HAP-1 (cell line): ENCODE results near the gene NOCT.
"Not testable (repeated sequence)": the region's sequence is repeated elsewhere in the genome, so short reads cannot be mapped to it uniquely, and the experiment has no call there.

Experiments
- DNase-seq, 2 experiments: peaks; one replicate each; pipeline ENCODE4 v3.0.0-alpha.2; 2016 to 2020; ENCODE audit warnings: low spot score in 2 of 2
- H3K27me3 ChIP-seq: fragments of 250-450 bp; sonication (Bioruptor Pico); 2 replicates; pipeline ENCODE4 v1.5.1; 2020; ENCODE audit warnings: low read depth, mild to moderate bottlenecking, moderate library complexity
- H3K36me3 ChIP-seq: fragments of 250-450 bp; sonication (Bioruptor Pico); replicated peaks from 2 replicates; pipeline ENCODE4 v1.5.1; 2020; ENCODE audit warnings: mild to moderate bottlenecking
- H3K4me1 ChIP-seq: fragments of 250-450 bp; sonication (Bioruptor Pico); 2 replicates; pipeline ENCODE4 v1.5.1; 2020; ENCODE audit warnings: mild to moderate bottlenecking
- H3K4me3 ChIP-seq: fragments of 250-450 bp; sonication (Bioruptor Pico); 2 replicates; pipeline ENCODE4 v1.5.1; 2020; ENCODE audit warnings: mild to moderate bottlenecking, moderate library complexity
- H3K9me3 ChIP-seq: fragments of 250-450 bp; sonication (Bioruptor Pico); 2 replicates; pipeline ENCODE4 v1.5.1; 2020; ENCODE audit warnings: mild to moderate bottlenecking, moderate library complexity
- in situ Hi-C: fragments of 300-500 bp; cut with MboI; formaldehyde crosslinking; loops from 3 replicates; pipeline ENCODE4 v1.14.3; 2020; ENCODE audit warnings: low sequenced_read_pairs, inconsistent platforms, mixed read lengths

NOCT gene

GRCh38 chr4:139018501-139018900, 2.9 kb downstream of the NOCT start:
- Histone ChIP-seq H3K4me1 (peaks cover 49% of the 10 kb centered on the region), H3K9me3 (no peaks in the 10 kb centered on the region), H3K4me3 (no peak overlapping the region; the same call in 1 of the 2 replicates), H3K36me3 (peaks cover 5% of the 10 kb centered on the region; the same call in 1 of the 2 replicates), H3K27me3 (no peaks in the 10 kb centered on the region)
- in situ Hi-C loops, result no loop called here
- DNase-seq, result peak in 1 of 2 experiments; percentile 78

DNA sequence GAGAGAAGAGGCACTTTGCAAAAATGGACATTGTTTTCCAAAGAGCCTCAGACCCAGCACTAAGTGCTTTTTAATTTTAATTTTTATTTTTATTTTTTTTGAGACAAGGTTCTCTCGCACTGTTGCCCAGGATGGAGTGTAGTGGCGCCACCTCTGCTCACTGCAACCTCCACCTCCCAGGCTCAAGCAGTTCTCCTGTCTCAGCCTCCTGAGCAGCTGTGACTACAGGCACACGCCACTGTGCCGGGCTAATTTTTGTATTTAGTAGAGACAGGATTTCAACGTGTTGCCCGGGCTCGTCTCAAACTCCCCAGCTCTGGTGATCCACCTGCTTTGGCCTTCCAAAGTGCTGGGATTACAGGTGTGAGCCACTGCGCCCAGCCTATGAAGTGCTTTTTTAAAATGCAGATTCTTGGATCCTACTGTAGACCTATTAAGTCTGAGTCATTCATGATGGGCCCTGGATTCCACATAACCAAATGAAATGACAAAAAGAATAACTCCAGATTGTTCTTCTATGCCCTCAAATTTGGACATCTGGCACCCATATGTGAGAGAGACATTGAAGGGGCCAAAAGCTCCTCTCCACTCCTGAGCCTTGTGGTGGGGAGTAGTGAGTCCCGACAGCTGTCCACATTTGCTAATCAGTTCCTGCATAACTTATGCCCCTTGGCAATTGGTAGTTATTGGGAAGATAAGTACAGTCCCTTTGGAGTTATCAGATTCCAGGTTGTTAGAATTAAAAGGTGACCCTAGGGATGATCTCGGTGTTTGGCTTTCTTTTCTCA, 3.6 kb downstream of the NOCT start:
- Histone ChIP-seq H3K36me3 (peaks cover 7% of the 10 kb centered on the region; the same call in 1 of the 2 replicates), H3K27me3 (no peaks in the 10 kb centered on the region), H3K9me3 (no peaks in the 10 kb centered on the region), H3K4me1 (peaks cover 46% of the 10 kb centered on the region), H3K4me3 (no peak overlapping the region; the same call in 1 of the 2 replicates)
- in situ Hi-C loops, result no loop called here
- DNase-seq, result no peak

- H3K4me1 ChIP-seq, result peaks cover 39% of the 10 kb centered on the region
- peaks cover 7% of the 10 kb centered on the region; the same call in 1 of the 2 replicates for H3K36me3 ChIP-seq
- H3K9me3 ChIP-seq, result no peaks in the 10 kb centered on the region
- H3K4me3 ChIP-seq, result no peak overlapping the region
- in situ Hi-C loops, result no loop called here
- peak; percentile 62 to 92 for DNase-seq
- no peaks in the 10 kb centered on the region for H3K27me3 ChIP-seq
Measured at GRCh38 chr4:139020384-139020783, 4.8 kb downstream of the NOCT start.

GRCh38 chr4:139021071-139021470, 5.5 kb downstream of the NOCT start:
- peak in 1 of 2 experiments; percentile 46 for DNase-seq
- H3K4me3 ChIP-seq, H3K36me3 ChIP-seq, H3K9me3 ChIP-seq, in situ Hi-C loops, H3K27me3 ChIP-seq: not testable (repeated sequence)
- peaks cover 39% of the 10 kb centered on the region for H3K4me1 ChIP-seq

GRCh38 chr4:139022835-139023234, 7.3 kb downstream of the NOCT start:
- Histone ChIP-seq H3K4me3 (no peak overlapping the region), H3K4me1 (peaks cover 37% of the 10 kb centered on the region), H3K36me3 (peaks cover 10% of the 10 kb centered on the region), H3K27me3 (no peaks in the 10 kb centered on the region), H3K9me3 (no peaks in the 10 kb centered on the region)
- in situ Hi-C loops, result no loop called here
- DNase-seq, result no peak

DNA sequence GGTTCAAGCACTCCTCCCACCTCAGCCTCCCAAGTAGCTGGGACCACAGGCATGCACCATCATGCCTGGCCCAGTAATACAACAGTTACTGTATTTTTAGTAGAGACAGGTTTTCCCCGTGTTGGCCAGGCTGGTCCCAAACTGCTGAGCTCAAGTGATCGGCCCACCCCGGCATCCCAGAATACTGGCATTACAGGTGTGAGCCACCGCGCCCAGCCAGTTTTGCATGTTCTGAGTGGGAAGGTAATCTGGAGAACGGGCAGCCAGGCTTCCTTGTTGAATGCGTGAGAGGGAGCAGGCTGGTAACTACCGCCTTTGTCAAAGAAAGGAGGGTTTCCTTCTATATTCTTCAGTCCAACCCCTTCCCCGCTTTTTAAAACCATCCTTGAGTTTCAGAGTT, 9.1 kb downstream of the NOCT start:
- Histone ChIP-seq H3K4me1 (peaks cover 23% of the 10 kb centered on the region), H3K27me3 (no peaks in the 10 kb centered on the region), H3K9me3 (no peaks in the 10 kb centered on the region), H3K4me3 (no peak overlapping the region), H3K36me3 (peaks cover 12% of the 10 kb centered on the region)
- no peak for DNase-seq
- in situ Hi-C loops, result no loop called here

DNA sequence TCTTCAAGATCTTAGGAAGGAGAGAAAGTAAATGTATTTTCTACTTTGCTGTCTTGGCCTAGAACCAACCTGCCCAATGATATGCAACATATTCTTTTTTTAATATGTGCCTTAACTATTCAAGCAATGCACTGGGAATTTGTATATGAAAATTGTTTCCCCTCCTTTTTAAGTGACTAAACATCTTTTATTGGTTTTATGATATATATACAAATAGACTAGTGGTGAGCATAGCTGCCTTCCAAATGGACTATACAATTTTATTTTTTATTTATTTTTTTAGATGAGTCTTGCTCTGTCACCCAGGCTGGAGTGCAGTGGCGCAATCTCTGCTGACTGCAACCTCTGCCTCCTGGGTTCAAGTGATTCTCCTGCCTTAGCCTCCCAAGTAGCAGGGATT, 10.3 kb downstream of the NOCT start:
- DNase-seq, result no peak
- peaks cover 12% of the 10 kb centered on the region for H3K36me3 ChIP-seq
- H3K9me3 ChIP-seq, result no peaks in the 10 kb centered on the region
- no peaks in the 10 kb centered on the region for H3K27me3 ChIP-seq
- H3K4me3 ChIP-seq, result no peak overlapping the region
- in situ Hi-C loops, result no loop called here
- H3K4me1 ChIP-seq, result peaks cover 13% of the 10 kb centered on the region

GRCh38 chr4:139027776-139028175, 12.2 kb downstream of the NOCT start:
- in situ Hi-C loops, result no loop called here
- Histone ChIP-seq H3K4me3 (no peak overlapping the region), H3K36me3 (peaks cover 12% of the 10 kb centered on the region), H3K9me3 (no peaks in the 10 kb centered on the region), H3K27me3 (no peaks in the 10 kb centered on the region), H3K4me1 (peaks cover 6% of the 10 kb centered on the region; the same call in 1 of the 2 replicates)
- DNase-seq, result no peak

DNA sequence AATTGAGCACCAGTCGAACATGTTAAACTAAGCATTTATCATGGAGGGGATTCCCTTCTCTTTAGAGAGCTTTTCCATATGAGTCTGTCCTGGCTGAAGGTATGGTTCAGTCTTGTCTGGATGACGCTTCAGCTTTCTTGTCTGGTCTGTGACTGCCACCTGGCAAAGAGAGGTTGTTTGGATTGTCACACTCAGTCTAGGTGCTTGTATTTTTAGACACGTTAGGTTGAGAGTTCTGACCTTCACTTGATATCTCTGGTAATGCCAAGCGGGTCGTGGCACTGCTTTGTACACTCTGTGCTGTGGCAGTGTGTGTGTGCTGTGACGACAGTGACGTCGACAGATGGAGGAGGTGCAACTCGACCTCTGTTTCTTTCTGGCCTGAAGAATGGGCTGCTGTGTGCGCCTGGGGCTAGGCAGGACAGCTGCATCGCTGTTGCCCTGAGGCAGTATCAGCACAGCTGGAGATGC, 12.6 kb downstream of the NOCT start:
- Histone ChIP-seq H3K27me3 (no peaks in the 10 kb centered on the region), H3K9me3 (no peaks in the 10 kb centered on the region), H3K4me3 (no peak overlapping the region), H3K36me3 (peaks cover 10% of the 10 kb centered on the region), H3K4me1 (peaks cover 6% of the 10 kb centered on the region; the same call in 1 of the 2 replicates)
- in situ Hi-C loops, result no loop called here
- DNase-seq, result no peak

- H3K36me3 ChIP-seq, H3K27me3 ChIP-seq, H3K4me1 ChIP-seq, DNase-seq, H3K9me3 ChIP-seq, H3K4me3 ChIP-seq: not testable (repeated sequence)
- in situ Hi-C loops, result loop anchor here (10.0 kb wide), 1 partner anchor 615 kb away; no protein-coding TSS in a partner anchor
Measured at GRCh38 chr4:139029866-139030363, 14.3 kb downstream of the NOCT start.

- Histone ChIP-seq H3K27me3 (no peaks in the 10 kb centered on the region), H3K4me3 (no peak overlapping the region), H3K9me3 (no peaks in the 10 kb centered on the region), H3K36me3 (peaks cover 4% of the 10 kb centered on the region), H3K4me1 (peaks cover 2% of the 10 kb centered on the region; the same call in 1 of the 2 replicates)
- in situ Hi-C loops, result loop anchor here (10.0 kb wide), 1 partner anchor 614 kb away; no protein-coding TSS in a partner anchor
- peak; percentile 75 to 83 for DNase-seq
Measured at GRCh38 chr4:139030614-139031235, 15.1 kb downstream of the NOCT start.

- Histone ChIP-seq H3K27me3 (no peaks in the 10 kb centered on the region), H3K4me1 (no peaks in the 10 kb centered on the region; the same call in 1 of the 2 replicates), H3K36me3 (peaks cover 15% of the 10 kb centered on the region), H3K9me3 (no peaks in the 10 kb centered on the region), H3K4me3 (no peak overlapping the region)
- in situ Hi-C loops, result loop anchor here (10.0 kb wide), 1 partner anchor 609 kb away; no protein-coding TSS in a partner anchor
- DNase-seq, result no peak
Measured at GRCh38 chr4:139035650-139036049, 20.1 kb downstream of the NOCT start.

DNA sequence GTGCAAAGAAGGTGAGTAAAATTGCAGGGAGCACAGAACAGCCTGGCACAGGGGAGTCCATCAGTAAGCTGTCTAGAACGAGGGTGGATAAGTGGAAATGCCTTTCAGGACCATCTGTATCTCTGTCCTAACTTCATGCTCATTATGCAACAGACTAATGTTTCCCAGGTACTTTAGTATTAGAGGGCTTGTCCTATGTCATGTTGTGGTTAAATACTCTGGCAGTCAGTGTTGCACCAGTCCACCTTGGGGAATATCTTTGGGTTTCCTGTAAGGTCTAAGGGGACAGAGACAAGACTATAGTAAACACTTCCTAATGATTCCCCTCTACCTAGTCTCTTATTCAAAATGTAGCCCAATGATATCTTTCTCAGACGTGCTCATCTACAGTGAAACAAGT, 21.3 kb downstream of the NOCT start:
- DNase-seq, result no peak
- Histone ChIP-seq H3K36me3 (peaks cover 15% of the 10 kb centered on the region), H3K4me1 (no peaks in the 10 kb centered on the region; the same call in 1 of the 2 replicates), H3K9me3 (no peaks in the 10 kb centered on the region), H3K4me3 (no peak overlapping the region), H3K27me3 (no peaks in the 10 kb centered on the region)
- in situ Hi-C loops, result loop anchor here (10.0 kb wide), 1 partner anchor 608 kb away; no protein-coding TSS in a partner anchor
